ENCODE data around the gene AMBRA1. TPM values are rescaled to one million over a fixed set of nuclear protein-coding genes. Genes with fewer than 3 reads are reported as not detected.

The AMBRA1 gene
- total RNA-seq, 1 donor from 2014 or later, result 29.4 TPM

- no peaks in the 10 kb centered on the region for H3K4me1 ChIP-seq (ENCODE audit: insufficient read depth, low read length)
- FAIRE-seq, result no peak
- H2AFZ ChIP-seq (ENCODE audit: low read depth, low read length), result no peak overlapping the region
- no peaks in the 10 kb centered on the region for H3K36me3 ChIP-seq (ENCODE audit: insufficient read depth, low read length)
- H3K4me3 Mint-ChIP-seq (ENCODE audit: unreplicated experiment), result peak overlapping the region; percentile 34
- no peaks in the 10 kb centered on the region for H4K20me1 ChIP-seq (ENCODE audit: insufficient read depth, low read length)
- H3K9me3 Mint-ChIP-seq (ENCODE audit: unreplicated experiment), result no peaks in the 10 kb centered on the region
- H3K9me3 ChIP-seq (ENCODE audit: insufficient read depth, low read depth, low read length), result no peaks in the 10 kb centered on the region
- H3K27me3 ChIP-seq (ENCODE audit: insufficient read depth, low read length), result no peaks in the 10 kb centered on the region
- no peaks in the 10 kb centered on the region for H3K27me3 Mint-ChIP-seq (ENCODE audit: low read depth, unreplicated experiment)
- H3K4me2 ChIP-seq (ENCODE audit: low read length), result no peak overlapping the region
- DNase-seq (ENCODE audit: low read depth), result no peak
- no peaks in the 10 kb centered on the region for H3K79me2 ChIP-seq (ENCODE audit: insufficient read depth, low read length)
- no peak overlapping the region for H3K4me3 ChIP-seq (ENCODE audit: insufficient read depth, low read depth, low read length)
- H3K4me1 Mint-ChIP-seq (ENCODE audit: low read depth, unreplicated experiment), result no peaks in the 10 kb centered on the region
- no peak overlapping the region for H3K27ac ChIP-seq (ENCODE audit: low read depth, low read length)
- H3K27ac Mint-ChIP-seq (ENCODE audit: unreplicated experiment), result no peak overlapping the region
- TF ChIP-seq, protein P1, sequence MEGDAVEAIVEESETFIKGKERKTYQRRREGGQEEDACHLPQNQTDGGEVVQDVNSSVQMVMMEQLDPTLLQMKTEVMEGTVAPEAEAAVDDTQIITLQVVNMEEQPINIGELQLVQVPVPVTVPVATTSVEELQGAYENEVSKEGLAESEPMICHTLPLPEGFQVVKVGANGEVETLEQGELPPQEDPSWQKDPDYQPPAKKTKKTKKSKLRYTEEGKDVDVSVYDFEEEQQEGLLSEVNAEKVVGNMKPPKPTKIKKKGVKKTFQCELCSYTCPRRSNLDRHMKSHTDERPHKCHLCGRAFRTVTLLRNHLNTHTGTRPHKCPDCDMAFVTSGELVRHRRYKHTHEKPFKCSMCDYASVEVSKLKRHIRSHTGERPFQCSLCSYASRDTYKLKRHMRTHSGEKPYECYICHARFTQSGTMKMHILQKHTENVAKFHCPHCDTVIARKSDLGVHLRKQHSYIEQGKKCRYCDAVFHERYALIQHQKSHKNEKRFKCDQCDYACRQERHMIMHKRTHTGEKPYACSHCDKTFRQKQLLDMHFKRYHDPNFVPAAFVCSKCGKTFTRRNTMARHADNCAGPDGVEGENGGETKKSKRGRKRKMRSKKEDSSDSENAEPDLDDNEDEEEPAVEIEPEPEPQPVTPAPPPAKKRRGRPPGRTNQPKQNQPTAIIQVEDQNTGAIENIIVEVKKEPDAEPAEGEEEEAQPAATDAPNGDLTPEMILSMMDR (IDR thresholded peaks at IDR 0.05; ENCODE audit: insufficient read depth, low read depth, low read length), result no peak
- TF ChIP-seq EZH2 (IDR thresholded peaks at IDR 0.05; ENCODE audit: insufficient read depth, low read length), result no peak
- no peak overlapping the region for H3K9ac ChIP-seq (ENCODE audit: low read length)
- peaks cover 15% of the 10 kb centered on the region for H3K36me3 Mint-ChIP-seq (ENCODE audit: low read depth, unreplicated experiment)
These were observed 218.3 kb downstream of the AMBRA1 start for GRCh38 chr11:46375392-46376101.

GRCh38 chr11:46374815-46375214 is 219.0 kb downstream of the AMBRA1 start:
- Mint-ChIP-seq H3K36me3 (ENCODE audit: low read depth, unreplicated experiment) (peaks cover 15% of the 10 kb centered on the region), H3K4me1 (ENCODE audit: low read depth, unreplicated experiment) (no peaks in the 10 kb centered on the region), H3K4me3 (ENCODE audit: unreplicated experiment) (no peak overlapping the region), H3K27me3 (ENCODE audit: low read depth, unreplicated experiment) (no peaks in the 10 kb centered on the region), H3K9me3 (ENCODE audit: unreplicated experiment) (no peaks in the 10 kb centered on the region), H3K27ac (ENCODE audit: unreplicated experiment) (no peak overlapping the region)
- peaks cover 4% of the 10 kb centered on the region for H4K20me1 ChIP-seq (ENCODE audit: insufficient read depth, low read length)
- no peak overlapping the region for H3K4me2 ChIP-seq (ENCODE audit: low read length)
- H3K27me3 ChIP-seq (ENCODE audit: insufficient read depth, low read length), result no peaks in the 10 kb centered on the region
- H3K79me2 ChIP-seq (ENCODE audit: insufficient read depth, low read length), result no peaks in the 10 kb centered on the region
- H3K9me3 ChIP-seq (ENCODE audit: insufficient read depth, low read depth, low read length), result no peaks in the 10 kb centered on the region
- TF ChIP-seq, protein P1 (IDR thresholded peaks at IDR 0.05; ENCODE audit: insufficient read depth, low read depth, low read length), result no peak
- TF ChIP-seq EZH2 (IDR thresholded peaks at IDR 0.05; ENCODE audit: insufficient read depth, low read length), result no peak
- no peak overlapping the region for H3K9ac ChIP-seq (ENCODE audit: low read length)
- FAIRE-seq (no peak), DNase-seq (ENCODE audit: low read depth) (no peak)
- no peaks in the 10 kb centered on the region for H3K36me3 ChIP-seq (ENCODE audit: insufficient read depth, low read length)
- no peak overlapping the region for H2AFZ ChIP-seq (ENCODE audit: low read depth, low read length)
- no peak overlapping the region for H3K27ac ChIP-seq (ENCODE audit: low read depth, low read length)
- H3K4me3 ChIP-seq (ENCODE audit: insufficient read depth, low read depth, low read length), result no peak overlapping the region
- no peaks in the 10 kb centered on the region for H3K4me1 ChIP-seq (ENCODE audit: insufficient read depth, low read length)
